GM12872 (cell line): ENCODE results near the gene THSD7B.

ENCODE experiments used
- TF ChIP-seq, protein P1 (sequence below): IDR thresholded peaks from 3 replicates; pipeline ENCODE4 v1.5.1; 2011; ENCODE audit warnings: low read depth, mild to moderate bottlenecking, low read length, moderate library complexity; ENCODE audit not compliant: insufficient read depth

THSD7B gene

DNA sequence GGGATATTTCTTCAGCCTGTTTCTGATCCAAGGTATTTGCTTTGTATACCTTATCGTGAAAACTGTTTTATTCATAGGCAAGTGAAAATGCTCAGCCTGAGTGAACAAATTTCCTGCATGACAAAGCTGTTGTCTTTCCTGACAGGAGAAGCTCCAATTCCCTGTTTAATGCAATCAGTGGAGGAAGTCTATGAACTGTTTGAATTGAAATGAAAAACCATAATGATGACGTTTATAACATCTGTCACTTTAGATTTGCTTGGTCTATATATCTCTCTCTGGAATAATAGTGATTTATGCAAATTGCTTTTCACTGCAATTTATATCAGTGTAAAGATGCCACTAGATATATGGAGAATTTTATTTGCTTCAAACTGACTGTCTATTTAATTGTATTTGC, 959.6 kb downstream of the THSD7B start:
- TF ChIP-seq, protein P1, sequence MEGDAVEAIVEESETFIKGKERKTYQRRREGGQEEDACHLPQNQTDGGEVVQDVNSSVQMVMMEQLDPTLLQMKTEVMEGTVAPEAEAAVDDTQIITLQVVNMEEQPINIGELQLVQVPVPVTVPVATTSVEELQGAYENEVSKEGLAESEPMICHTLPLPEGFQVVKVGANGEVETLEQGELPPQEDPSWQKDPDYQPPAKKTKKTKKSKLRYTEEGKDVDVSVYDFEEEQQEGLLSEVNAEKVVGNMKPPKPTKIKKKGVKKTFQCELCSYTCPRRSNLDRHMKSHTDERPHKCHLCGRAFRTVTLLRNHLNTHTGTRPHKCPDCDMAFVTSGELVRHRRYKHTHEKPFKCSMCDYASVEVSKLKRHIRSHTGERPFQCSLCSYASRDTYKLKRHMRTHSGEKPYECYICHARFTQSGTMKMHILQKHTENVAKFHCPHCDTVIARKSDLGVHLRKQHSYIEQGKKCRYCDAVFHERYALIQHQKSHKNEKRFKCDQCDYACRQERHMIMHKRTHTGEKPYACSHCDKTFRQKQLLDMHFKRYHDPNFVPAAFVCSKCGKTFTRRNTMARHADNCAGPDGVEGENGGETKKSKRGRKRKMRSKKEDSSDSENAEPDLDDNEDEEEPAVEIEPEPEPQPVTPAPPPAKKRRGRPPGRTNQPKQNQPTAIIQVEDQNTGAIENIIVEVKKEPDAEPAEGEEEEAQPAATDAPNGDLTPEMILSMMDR = no peak
